ENCODE results near the gene NRXN3.

The NRXN3 gene

GRCh38 chr14:78242086-78242485 lies 71.9 kb downstream of the NRXN3 start:
- no peak for DNase-seq (ENCODE audit: low read depth in 2 of 2)

GRCh38 chr14:78243187-78243586 lies 73.0 kb downstream of the NRXN3 start:
- no peak for DNase-seq (ENCODE audit: low read depth in 2 of 2)

GRCh38 chr14:78245238-78245637 lies 75.1 kb downstream of the NRXN3 start:
- DNase-seq (ENCODE audit: low read depth in 2 of 2), result no peak

GRCh38 chr14:78248501-78249090 lies 78.4 kb downstream of the NRXN3 start:
- no peak for DNase-seq (ENCODE audit: low read depth in 2 of 2)

GRCh38 chr14:78251308-78251707 lies 81.1 kb downstream of the NRXN3 start:
- no peak for DNase-seq (ENCODE audit: low read depth in 2 of 2)

- no peak for DNase-seq (ENCODE audit: low read depth in 2 of 2)
Measured at GRCh38 chr14:78253986-78254385, 83.8 kb downstream of the NRXN3 start.

GRCh38 chr14:78254911-78255461 lies 84.8 kb downstream of the NRXN3 start:
- DNase-seq (ENCODE audit: low read depth in 2 of 2), result no peak

- DNase-seq (ENCODE audit: low read depth in 2 of 2), result no peak
Measured at GRCh38 chr14:78259831-78260230, 89.7 kb downstream of the NRXN3 start.

GRCh38 chr14:78278464-78279250 lies 108.5 kb downstream of the NRXN3 start:
- no peak for DNase-seq (ENCODE audit: low read depth in 2 of 2)

- DNase-seq (ENCODE audit: low read depth in 2 of 2), result no peak
Measured at GRCh38 chr14:78282437-78282836, 112.3 kb downstream of the NRXN3 start.

GRCh38 chr14:78286210-78286609 lies 116.0 kb downstream of the NRXN3 start:
- DNase-seq (ENCODE audit: low read depth in 2 of 2), result no peak

GRCh38 chr14:78292003-78292402 lies 121.8 kb downstream of the NRXN3 start:
- DNase-seq (ENCODE audit: low read depth in 2 of 2), result no peak

GRCh38 chr14:78297858-78298257 lies 127.7 kb downstream of the NRXN3 start:
- no peak for DNase-seq (ENCODE audit: low read depth in 2 of 2)

- no peak for DNase-seq (ENCODE audit: low read depth in 2 of 2)
Measured at GRCh38 chr14:78298298-78298697, 128.1 kb downstream of the NRXN3 start.

- no peak for DNase-seq (ENCODE audit: low read depth in 2 of 2)
Measured at GRCh38 chr14:78302841-78303240, 132.7 kb downstream of the NRXN3 start.

- DNase-seq (ENCODE audit: low read depth in 2 of 2), result no peak
Measured at GRCh38 chr14:78307671-78308070, 137.5 kb downstream of the NRXN3 start.

- DNase-seq (ENCODE audit: low read depth in 2 of 2), result no peak
Measured at GRCh38 chr14:78308079-78308478, 137.9 kb downstream of the NRXN3 start.

GRCh38 chr14:78310272-78310671 lies 140.1 kb downstream of the NRXN3 start:
- DNase-seq (ENCODE audit: low read depth in 2 of 2), result no peak

- DNase-seq (ENCODE audit: low read depth in 2 of 2), result no peak
Measured at GRCh38 chr14:78313499-78313898, 143.3 kb downstream of the NRXN3 start.

GRCh38 chr14:78314484-78314883 lies 144.3 kb downstream of the NRXN3 start:
- no peak for DNase-seq (ENCODE audit: low read depth in 2 of 2)

- no peak for DNase-seq (ENCODE audit: low read depth in 2 of 2)
Measured at GRCh38 chr14:78316052-78316451, 145.9 kb downstream of the NRXN3 start.

- DNase-seq (ENCODE audit: low read depth in 2 of 2), result no peak
Measured at GRCh38 chr14:78316786-78317185, 146.6 kb downstream of the NRXN3 start.

- no peak for DNase-seq (ENCODE audit: low read depth in 2 of 2)
Measured at GRCh38 chr14:78319406-78319805, 149.2 kb downstream of the NRXN3 start.
